HepG2 (cell line): Measurements from ENCODE around the gene ACAA2.

Experiments
- CREM ChIP-seq, 2 experiments: sonication (generic) in 1 of 2; formaldehyde crosslinking in 1 of 2; IDR thresholded peaks; 2 replicates each; pipeline versions ENCODE4 v1.4.0 to v1.6.1; 2016 to 2020; ENCODE audit warnings: antibody characterized with exemption in 1 of 2, mild to moderate bottlenecking in 1 of 2, missing genetic modification reagents in 1 of 2
- CTCF ChIP-seq: sonication (generic); formaldehyde crosslinking; IDR thresholded peaks from 2 replicates; pipeline ENCODE4 v1.5.0; 2020; ENCODE audit warnings: mild to moderate bottlenecking, missing genetic modification reagents, moderate library complexity
- ETV6 ChIP-seq: sonication (generic); formaldehyde crosslinking; conservative IDR thresholded peaks from 2 replicates; pipeline ENCODE4 v1.4.0; 2020; ENCODE audit warnings: missing genetic modification reagents
- HNF4G ChIP-seq, 2 experiments: sonication (generic) in 1 of 2; formaldehyde crosslinking in 1 of 2; IDR thresholded peaks; 2 replicates each; pipeline versions ENCODE4 v1.4.0 to v1.6.1; 2011 to 2020; ENCODE audit warnings: borderline replicate concordance in 2 of 2, low read depth in 2 of 2, mild to moderate bottlenecking in 2 of 2, low read length in 1 of 2, missing genetic modification reagents in 1 of 2, moderate library complexity in 1 of 2
- MAF1 ChIP-seq: sonication (generic); formaldehyde crosslinking; IDR thresholded peaks from 2 replicates; pipeline ENCODE4 v1.5.0; 2020; ENCODE audit warnings: missing genetic modification reagents, borderline replicate concordance
- MLX ChIP-seq: IDR thresholded peaks from 2 replicates; pipeline ENCODE4 v1.6.1; 2016
- SMAD3 ChIP-seq: sonication (generic); formaldehyde crosslinking; IDR thresholded peaks from 2 replicates; pipeline ENCODE4 v1.4.0; 2020; ENCODE audit warnings: missing genetic modification reagents
- TF ChIP-seq, protein P1 (sequence below): IDR thresholded peaks from 2 replicates; pipeline ENCODE4 v1.6.1; 2016; ENCODE audit warnings: control low read depth

GRCh38 chr18:49764032-49764431 lies 49.3 kb downstream of the ACAA2 start:
- TF ChIP-seq HNF4G (IDR thresholded peaks at IDR 0.05; ENCODE audit: borderline replicate concordance, low read depth, low read length): no peak
- TF ChIP-seq HNF4G (CRISPR knock-in tag; IDR thresholded peaks at IDR 0.05; ENCODE audit: borderline replicate concordance, low read depth): no peak
- TF ChIP-seq CTCF: no peak
- no peak for TF ChIP-seq CREM (IDR thresholded peaks at IDR 0.05)
- no peak for TF ChIP-seq CREM (CRISPR knock-in tag; IDR thresholded peaks at IDR 0.05)
- TF ChIP-seq SMAD3 (CRISPR knock-in tag): no peak
- TF ChIP-seq, protein P1, sequence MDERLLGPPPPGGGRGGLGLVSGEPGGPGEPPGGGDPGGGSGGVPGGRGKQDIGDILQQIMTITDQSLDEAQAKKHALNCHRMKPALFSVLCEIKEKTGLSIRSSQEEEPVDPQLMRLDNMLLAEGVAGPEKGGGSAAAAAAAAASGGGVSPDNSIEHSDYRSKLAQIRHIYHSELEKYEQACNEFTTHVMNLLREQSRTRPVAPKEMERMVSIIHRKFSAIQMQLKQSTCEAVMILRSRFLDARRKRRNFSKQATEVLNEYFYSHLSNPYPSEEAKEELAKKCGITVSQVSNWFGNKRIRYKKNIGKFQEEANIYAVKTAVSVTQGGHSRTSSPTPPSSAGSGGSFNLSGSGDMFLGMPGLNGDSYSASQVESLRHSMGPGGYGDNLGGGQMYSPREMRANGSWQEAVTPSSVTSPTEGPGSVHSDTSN (CRISPR knock-in tag): no peak
- TF ChIP-seq ETV6 (CRISPR knock-in tag): no peak
- no peak for TF ChIP-seq MLX (CRISPR knock-in tag)
- TF ChIP-seq MAF1 (CRISPR knock-in tag): no peak
